Forelimb muscle (tissue), 1 donor: ENCODE data around the gene NOD1. TPM values are rescaled to one million over a fixed set of nuclear protein-coding genes. Genes with fewer than 3 reads are reported as not detected.

ENCODE experiments used
- polyA plus RNA-seq: library from polyadenylated mRNA; unstranded; fragments of 120-200 nt; gene quantifications from one replicate; pipeline ENCODE4 v1.2.1, GENCODE V29; 2013; ENCODE audit not compliant: insufficient read length

Gene NOD1
- polyA plus RNA-seq, 1 donor: 16.1 TPM

Other genes with a start within 250 kb of the NOD1 start
- gene ZNRF2, start 194.2 kb downstream of the NOD1 start, polyA plus RNA-seq: 11.7 TPM
- gene GGCT, start 26.0 kb upstream of the NOD1 start, polyA plus RNA-seq: 36.0 TPM
- gene GARS1, start 116.1 kb upstream of the NOD1 start, polyA plus RNA-seq: 62.8 TPM
- gene CRHR2, start 203.7 kb upstream of the NOD1 start, polyA plus RNA-seq: 3.4 TPM